NCI-H2029 (cell line): ENCODE results near the gene EXOC2.
"Not testable (repeated sequence)": the region's sequence is repeated elsewhere in the genome, so short reads cannot be mapped to it uniquely, and the experiment has no call there.

Experiments used
- DNase-seq: peaks from one replicate; lab custom pipeline; 2025; lab: John Stamatoyannopoulos, UW

EXOC2 gene

GRCh38 chr6:582370-582769, 110.6 kb downstream of the EXOC2 start:
- DNase-seq: no peak

- DNase-seq: no peak
These were observed 113.6 kb downstream of the EXOC2 start for GRCh38 chr6:579339-579738.

- no peak for DNase-seq
These were observed 120.2 kb downstream of the EXOC2 start for GRCh38 chr6:572596-573265.

- DNase-seq: no peak
These were observed 121.0 kb downstream of the EXOC2 start for GRCh38 chr6:571892-572291.

- DNase-seq: no peak
These were observed 122.1 kb downstream of the EXOC2 start for GRCh38 chr6:570825-571224.

GRCh38 chr6:568954-569523, 123.9 kb downstream of the EXOC2 start:
- DNase-seq: no peak

- DNase-seq: no peak
These were observed 124.9 kb downstream of the EXOC2 start for GRCh38 chr6:568085-568484.

GRCh38 chr6:563863-564262, 129.1 kb downstream of the EXOC2 start:
- DNase-seq: no peak

GRCh38 chr6:562052-562676, 130.8 kb downstream of the EXOC2 start:
- DNase-seq: no peak

GRCh38 chr6:561335-561734, 131.6 kb downstream of the EXOC2 start:
- DNase-seq: not testable (repeated sequence)

GRCh38 chr6:558959-559358, 134.0 kb downstream of the EXOC2 start:
- DNase-seq: no peak

GRCh38 chr6:558089-558488, 134.8 kb downstream of the EXOC2 start:
- no peak for DNase-seq

- no peak for DNase-seq
These were observed 141.0 kb downstream of the EXOC2 start for GRCh38 chr6:551829-552350.

- DNase-seq: no peak
These were observed 141.5 kb downstream of the EXOC2 start for GRCh38 chr6:551405-551804.

- no peak for DNase-seq
These were observed 143.0 kb downstream of the EXOC2 start for GRCh38 chr6:549906-550305.

- DNase-seq: no peak
These were observed 144.4 kb downstream of the EXOC2 start for GRCh38 chr6:548517-548916.

GRCh38 chr6:548091-548490, 144.8 kb downstream of the EXOC2 start:
- DNase-seq: no peak

GRCh38 chr6:540490-540889, 152.4 kb downstream of the EXOC2 start:
- no peak for DNase-seq

GRCh38 chr6:537114-537513, 155.8 kb downstream of the EXOC2 start:
- no peak for DNase-seq

- no peak for DNase-seq
These were observed 162.5 kb downstream of the EXOC2 start for GRCh38 chr6:530425-530824.

- no peak for DNase-seq
These were observed 163.9 kb downstream of the EXOC2 start for GRCh38 chr6:528989-529388.

- DNase-seq: no peak
These were observed 164.8 kb downstream of the EXOC2 start for GRCh38 chr6:527989-528673.

GRCh38 chr6:524803-525202, 168.1 kb downstream of the EXOC2 start:
- DNase-seq: no peak
